CD8-positive, alpha-beta memory T cell (primary cell): ENCODE data around the gene RBBP5. TPM values are rescaled to one million over a fixed set of nuclear protein-coding genes. Genes with fewer than 3 reads are reported as not detected.

Experiments used
- CTCF ChIA-PET: fragments of 350-600 bp; sonication (Branson Sonifier 250); formaldehyde crosslinking; loops from one replicate; lab custom pipeline; 2021; ENCODE audit warnings: antibody characterized with exemption; lab: Charles Lee
- POLR2A ChIA-PET: fragments of 350-600 bp; sonication (Branson Sonifier 250); formaldehyde crosslinking; loops from one replicate; lab custom pipeline; 2021; ENCODE audit warnings: antibody characterized with exemption; lab: Charles Lee
- DNase-seq, 5 donors: peaks; one replicate each; pipeline versions ENCODE4 v3.0.0 to v3.0.0-alpha.2; 2020 to 2022; ENCODE audit warnings: mixed read lengths in 1 of 5
- H3K27ac ChIP-seq: one replicate; pipeline ENCODE4 v1.7.0; 2013; ENCODE audit warnings: low read depth, mild to moderate bottlenecking, low read length, moderate library complexity
- H3K27me3 ChIP-seq: 2 replicates; pipeline ENCODE4 v1.7.0; 2013; ENCODE audit warnings: low read length, mild to moderate bottlenecking; ENCODE audit not compliant: insufficient read depth, poor library complexity, severe bottlenecking
- H3K36me3 ChIP-seq: 2 replicates; pipeline ENCODE4 v1.7.0; 2013; ENCODE audit warnings: mild to moderate bottlenecking, low read length, moderate library complexity; ENCODE audit not compliant: insufficient read depth
- H3K4me1 ChIP-seq: 2 replicates; pipeline ENCODE4 v1.7.0; 2013; ENCODE audit warnings: mild to moderate bottlenecking, low read length, moderate library complexity; ENCODE audit not compliant: insufficient read depth
- H3K4me3 ChIP-seq: 2 replicates; pipeline ENCODE4 v1.7.0; 2013; ENCODE audit warnings: mild to moderate bottlenecking, low read length
- H3K9me3 ChIP-seq: 2 replicates; pipeline ENCODE4 v1.7.0; 2013; ENCODE audit warnings: mild to moderate bottlenecking, low read length
- H3K27ac Mint-ChIP-seq, 8 donors: one replicate each; pipeline ENCODE4 v1.8.0; 2020 to 2021; ENCODE audit warnings: mixed read lengths in 8 of 8, mild to moderate bottlenecking in 6 of 8, inconsistent platforms in 3 of 8, moderate library complexity in 3 of 8
- H3K27me3 Mint-ChIP-seq, 2 donors: one replicate each; pipeline ENCODE4 v1.8.0; 2020 to 2021; ENCODE audit warnings: mixed read lengths in 2 of 2, mild to moderate bottlenecking in 1 of 2, moderate library complexity in 1 of 2
- H3K36me3 Mint-ChIP-seq, 3 donors: one replicate each; pipeline ENCODE4 v1.8.0; 2020 to 2021; ENCODE audit warnings: mixed read lengths in 3 of 3, inconsistent platforms in 1 of 3, mild to moderate bottlenecking in 1 of 3
- H3K4me1 Mint-ChIP-seq, 3 donors: one replicate each; pipeline ENCODE4 v1.8.0; 2020 to 2021; ENCODE audit warnings: mixed read lengths in 3 of 3, inconsistent platforms in 1 of 3, mild to moderate bottlenecking in 1 of 3
- H3K4me3 Mint-ChIP-seq, 7 donors: one replicate each; pipeline ENCODE4 v1.8.0; 2020 to 2021; ENCODE audit warnings: mixed read lengths in 7 of 7, mild to moderate bottlenecking in 6 of 7, moderate library complexity in 4 of 7, inconsistent platforms in 2 of 7
- H3K9me3 Mint-ChIP-seq, 5 donors: one replicate each; pipeline ENCODE4 v1.8.0; 2020 to 2022; ENCODE audit warnings: mixed read lengths in 5 of 5, mild to moderate bottlenecking in 3 of 5, moderate library complexity in 2 of 5, inconsistent platforms in 1 of 5
- polyA plus RNA-seq: library from polyadenylated mRNA; unstranded; fragments of 300-500 nt; fragmentation: Illumina TruSeq; gene quantifications from one replicate; pipeline ENCODE4 v1.2.3, GENCODE V29; 2021
- total RNA-seq, 2 experiments: library from RNA; stranded (reverse); gene quantifications; one replicate each; pipeline ENCODE4 v1.2.3, GENCODE V29; 2021

The RBBP5 gene
- total and polyA plus RNA-seq, 3 experiments from 2014 or later: 20.8 to 30.8 (median 27.5) TPM

DNA sequence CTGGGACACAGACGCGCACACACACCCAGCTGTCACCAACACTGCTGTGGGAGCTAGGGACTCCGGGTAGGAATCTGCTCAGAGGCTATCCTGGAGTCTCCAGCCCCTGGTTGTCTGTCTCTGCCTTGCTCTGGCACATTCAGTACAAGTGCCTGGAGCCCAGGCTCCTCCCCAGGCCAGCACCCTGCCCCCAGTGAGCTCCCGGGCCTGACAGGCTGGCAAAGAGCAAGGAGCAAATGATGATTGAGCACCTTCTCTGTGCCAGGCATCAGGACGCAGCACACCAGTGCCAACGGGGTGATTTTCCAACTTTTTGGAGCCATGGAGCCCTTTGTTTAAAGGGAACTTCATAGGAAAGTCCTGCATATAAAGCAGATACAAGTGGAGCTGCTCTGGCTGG lies 72.3 kb downstream of the RBBP5 start:
- H3K9me3 ChIP-seq: no peaks in the 10 kb centered on the region
- no peak for DNase-seq
- H3K4me3 ChIP-seq: no peak overlapping the region
- H3K27ac Mint-ChIP-seq: no peak overlapping the region
- no peaks in the 10 kb centered on the region for H3K9me3 Mint-ChIP-seq
- no peaks in the 10 kb centered on the region for H3K36me3 Mint-ChIP-seq
- H3K4me1 Mint-ChIP-seq: no peaks in the 10 kb centered on the region
- peaks cover 17 to 58% of the 10 kb centered on the region in 2 donors for H3K27me3 Mint-ChIP-seq
- no peak overlapping the region for H3K4me3 Mint-ChIP-seq
- no peaks in the 10 kb centered on the region for H3K4me1 ChIP-seq
- no peaks in the 10 kb centered on the region for H3K36me3 ChIP-seq
- ChIA-PET POLR2A (no interaction called here), CTCF (interaction anchor here (1.3 kb wide), 1 partner anchor 12 kb away, joined by 3 read pairs; no protein-coding TSS in a partner anchor)
- no peak overlapping the region for H3K27ac ChIP-seq
- H3K27me3 ChIP-seq: peaks cover 12% of the 10 kb centered on the region

DNA sequence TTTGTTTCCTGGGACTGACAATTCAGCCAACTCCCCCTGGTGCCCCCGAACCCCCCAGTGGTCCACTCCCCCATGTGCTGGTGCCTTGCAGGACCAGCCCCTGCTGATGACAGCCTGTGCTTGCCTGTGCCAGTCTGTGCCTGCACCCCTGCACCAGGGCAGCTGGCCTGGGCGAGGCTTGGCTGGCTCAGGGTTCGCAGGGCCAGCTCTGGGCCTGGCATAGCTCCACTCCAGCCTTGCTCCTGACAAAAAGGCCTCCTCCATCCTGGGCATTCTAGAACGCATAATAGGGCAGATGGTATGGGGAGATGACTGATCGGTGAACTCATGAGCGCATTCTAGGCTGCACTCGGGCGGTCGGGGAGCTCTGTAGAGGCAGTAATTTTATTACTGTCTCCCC lies 73.4 kb downstream of the RBBP5 start:
- H3K4me3 ChIP-seq: no peak overlapping the region
- H3K27me3 Mint-ChIP-seq: peaks cover 23 to 58% of the 10 kb centered on the region in 2 donors
- H3K27me3 ChIP-seq: peaks cover 23% of the 10 kb centered on the region
- H3K4me1 Mint-ChIP-seq: no peaks in the 10 kb centered on the region
- ChIA-PET CTCF (interaction anchor here (1.3 kb wide), 1 partner anchor 13 kb away, joined by 3 read pairs; no protein-coding TSS in a partner anchor), POLR2A (no interaction called here)
- no peak overlapping the region for H3K27ac Mint-ChIP-seq
- no peak overlapping the region for H3K27ac ChIP-seq
- no peak for DNase-seq
- no peak overlapping the region for H3K4me3 Mint-ChIP-seq
- no peaks in the 10 kb centered on the region for H3K36me3 ChIP-seq
- H3K9me3 ChIP-seq: no peaks in the 10 kb centered on the region
- H3K4me1 ChIP-seq: no peaks in the 10 kb centered on the region
- no peaks in the 10 kb centered on the region for H3K9me3 Mint-ChIP-seq
- no peaks in the 10 kb centered on the region for H3K36me3 Mint-ChIP-seq

DNA sequence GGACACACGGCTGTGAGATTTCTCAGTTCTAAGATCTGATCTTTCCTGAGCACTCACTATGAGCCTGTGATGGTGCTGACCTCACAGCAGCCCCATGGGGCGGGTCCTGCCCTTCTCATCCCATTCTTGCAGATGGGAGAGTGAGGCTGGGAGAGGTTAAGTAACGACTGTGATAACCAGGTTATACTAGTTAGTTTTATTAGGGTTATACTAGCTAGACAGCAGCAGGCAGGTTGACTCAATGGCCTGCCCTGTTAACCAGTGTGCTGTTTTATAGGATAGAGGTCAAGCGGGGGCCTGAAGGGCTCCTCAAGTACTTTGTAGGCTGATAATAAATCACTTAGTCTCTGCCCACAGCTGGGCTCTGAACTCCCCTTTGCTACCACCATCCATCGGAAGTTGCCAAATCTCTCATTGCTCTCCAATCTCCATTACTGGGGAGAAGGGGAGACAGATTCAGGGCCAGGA lies 74.0 kb downstream of the RBBP5 start:
- Histone ChIP-seq H3K27ac (no peak overlapping the region), H3K9me3 (no peaks in the 10 kb centered on the region), H3K4me1 (no peaks in the 10 kb centered on the region), H3K36me3 (no peaks in the 10 kb centered on the region), H3K4me3 (no peak overlapping the region), H3K27me3 (peaks cover 25% of the 10 kb centered on the region)
- Mint-ChIP-seq H3K4me3 (no peak overlapping the region), H3K27ac (no peak overlapping the region), H3K4me1 (no peaks in the 10 kb centered on the region), H3K27me3 (peaks cover 23 to 54% of the 10 kb centered on the region in 2 donors), H3K36me3 (no peaks in the 10 kb centered on the region), H3K9me3 (no peaks in the 10 kb centered on the region)
- ChIA-PET CTCF (no interaction called here), POLR2A (no interaction called here)
- DNase-seq: no peak

DNA sequence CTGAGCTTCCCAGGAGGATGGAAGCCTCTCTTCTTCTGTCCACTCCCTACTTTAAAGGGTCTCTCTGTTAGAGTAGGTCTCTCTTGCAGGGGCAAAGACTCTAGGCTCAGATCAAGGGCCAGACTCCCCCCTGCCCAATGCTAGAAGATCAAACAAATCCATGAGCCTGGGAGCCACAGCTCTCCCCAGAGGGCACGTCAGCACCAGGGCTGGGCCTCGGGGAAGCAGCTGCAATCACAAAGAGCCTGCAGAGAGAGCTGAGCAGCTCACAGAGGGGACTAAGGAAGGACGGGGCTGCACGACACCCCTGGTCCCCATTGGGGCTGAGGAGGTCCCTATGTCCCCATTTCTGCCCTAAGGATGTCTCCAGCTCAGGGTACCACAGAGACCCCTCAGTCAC lies 74.9 kb downstream of the RBBP5 start:
- Histone ChIP-seq H3K4me1 (no peaks in the 10 kb centered on the region), H3K36me3 (no peaks in the 10 kb centered on the region), H3K4me3 (no peak overlapping the region), H3K9me3 (no peaks in the 10 kb centered on the region), H3K27me3 (peaks cover 31% of the 10 kb centered on the region), H3K27ac (no peak overlapping the region)
- ChIA-PET POLR2A (no interaction called here), CTCF (no interaction called here)
- no peak overlapping the region for H3K4me3 Mint-ChIP-seq
- H3K36me3 Mint-ChIP-seq: no peaks in the 10 kb centered on the region
- H3K9me3 Mint-ChIP-seq: no peaks in the 10 kb centered on the region
- H3K4me1 Mint-ChIP-seq: no peaks in the 10 kb centered on the region
- no peak for DNase-seq
- no peak overlapping the region for H3K27ac Mint-ChIP-seq
- peaks cover 30 to 63% of the 10 kb centered on the region in 2 donors for H3K27me3 Mint-ChIP-seq

DNA sequence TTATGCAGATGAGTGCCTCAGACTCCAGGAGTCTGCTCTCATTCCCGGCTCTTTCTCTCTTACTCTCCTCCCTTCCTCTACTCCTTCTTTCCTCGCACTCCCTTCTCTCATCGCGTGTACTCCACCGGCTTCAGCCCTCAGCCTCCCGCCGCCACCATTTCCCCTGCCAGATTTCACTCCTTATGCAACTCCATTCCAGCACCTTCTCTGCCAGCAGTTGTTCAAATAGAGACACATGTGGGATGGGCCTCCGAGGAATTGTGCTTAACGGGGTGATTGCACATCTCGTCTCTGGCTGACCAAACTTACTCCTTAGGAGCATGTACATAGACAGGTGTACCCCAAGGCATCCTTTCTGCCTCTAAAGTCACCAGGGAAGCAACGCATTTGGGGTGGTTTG lies 76.6 kb downstream of the RBBP5 start:
- H3K36me3 ChIP-seq: no peaks in the 10 kb centered on the region
- H3K36me3 Mint-ChIP-seq: no peaks in the 10 kb centered on the region
- no peaks in the 10 kb centered on the region for H3K9me3 ChIP-seq
- ChIA-PET POLR2A (no interaction called here), CTCF (no interaction called here)
- H3K4me1 Mint-ChIP-seq: no peaks in the 10 kb centered on the region
- peak overlapping the region in 1 of 7 donors; percentile 78 for H3K4me3 Mint-ChIP-seq
- H3K27ac ChIP-seq: no peak overlapping the region
- DNase-seq: no peak
- no peaks in the 10 kb centered on the region for H3K4me1 ChIP-seq
- no peak overlapping the region for H3K4me3 ChIP-seq
- H3K27ac Mint-ChIP-seq: no peak overlapping the region
- H3K9me3 Mint-ChIP-seq: no peaks in the 10 kb centered on the region
- H3K27me3 Mint-ChIP-seq: peaks cover 39 to 73% of the 10 kb centered on the region in 2 donors
- H3K27me3 ChIP-seq: peaks cover 31% of the 10 kb centered on the region

DNA sequence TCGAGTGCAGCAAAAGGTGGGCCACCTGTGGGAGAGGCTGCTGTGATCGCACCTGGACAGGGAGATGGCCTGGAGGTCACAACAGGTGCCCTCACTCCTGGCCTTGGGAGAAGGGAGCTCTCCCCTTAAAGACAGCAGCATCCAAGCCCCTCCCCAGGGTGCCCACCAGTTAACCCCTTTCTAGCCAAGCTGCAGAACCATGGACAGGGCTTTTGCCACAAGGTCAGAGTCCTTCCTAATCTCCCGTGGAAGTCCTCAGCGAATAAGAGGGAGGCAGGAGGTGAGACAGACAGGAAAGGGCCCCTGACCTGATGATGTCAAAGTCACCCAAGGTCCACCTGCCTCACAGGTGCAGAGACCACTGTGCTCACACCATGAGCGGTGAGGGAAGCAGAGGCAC lies 77.0 kb downstream of the RBBP5 start:
- H3K4me3 Mint-ChIP-seq: no peak overlapping the region
- ChIA-PET POLR2A (no interaction called here), CTCF (no interaction called here)
- Histone ChIP-seq H3K27ac (no peak overlapping the region), H3K36me3 (no peaks in the 10 kb centered on the region), H3K9me3 (no peaks in the 10 kb centered on the region), H3K27me3 (peaks cover 31% of the 10 kb centered on the region), H3K4me1 (no peaks in the 10 kb centered on the region), H3K4me3 (no peak overlapping the region)
- DNase-seq: no peak
- peaks cover 41 to 73% of the 10 kb centered on the region in 2 donors for H3K27me3 Mint-ChIP-seq
- H3K4me1 Mint-ChIP-seq: no peaks in the 10 kb centered on the region
- no peaks in the 10 kb centered on the region for H3K9me3 Mint-ChIP-seq
- H3K27ac Mint-ChIP-seq: peak overlapping the region in 1 of 8 donors; percentile 50
- no peaks in the 10 kb centered on the region for H3K36me3 Mint-ChIP-seq

DNA sequence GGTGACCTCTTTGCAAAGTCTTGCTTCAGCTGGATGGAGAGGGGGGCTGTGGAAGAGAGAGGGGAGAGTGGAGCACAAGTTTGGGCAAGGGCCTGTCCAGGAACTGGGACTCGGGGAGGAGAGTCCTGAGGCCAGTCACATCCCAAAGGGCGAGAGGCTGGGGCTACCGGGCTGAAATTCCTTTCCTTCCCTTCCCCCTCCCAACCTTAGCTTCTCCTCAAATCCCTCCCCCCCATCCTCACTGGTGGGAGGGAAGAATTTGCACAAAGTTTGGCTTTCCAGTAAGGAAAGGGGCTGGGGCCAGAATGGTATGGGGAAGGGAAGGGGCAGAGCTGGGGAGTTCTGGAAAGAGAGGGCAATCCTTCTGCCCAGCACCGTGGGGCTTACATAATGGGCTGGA lies 77.9 kb downstream of the RBBP5 start:
- CTCF ChIA-PET: no interaction called here

DNA sequence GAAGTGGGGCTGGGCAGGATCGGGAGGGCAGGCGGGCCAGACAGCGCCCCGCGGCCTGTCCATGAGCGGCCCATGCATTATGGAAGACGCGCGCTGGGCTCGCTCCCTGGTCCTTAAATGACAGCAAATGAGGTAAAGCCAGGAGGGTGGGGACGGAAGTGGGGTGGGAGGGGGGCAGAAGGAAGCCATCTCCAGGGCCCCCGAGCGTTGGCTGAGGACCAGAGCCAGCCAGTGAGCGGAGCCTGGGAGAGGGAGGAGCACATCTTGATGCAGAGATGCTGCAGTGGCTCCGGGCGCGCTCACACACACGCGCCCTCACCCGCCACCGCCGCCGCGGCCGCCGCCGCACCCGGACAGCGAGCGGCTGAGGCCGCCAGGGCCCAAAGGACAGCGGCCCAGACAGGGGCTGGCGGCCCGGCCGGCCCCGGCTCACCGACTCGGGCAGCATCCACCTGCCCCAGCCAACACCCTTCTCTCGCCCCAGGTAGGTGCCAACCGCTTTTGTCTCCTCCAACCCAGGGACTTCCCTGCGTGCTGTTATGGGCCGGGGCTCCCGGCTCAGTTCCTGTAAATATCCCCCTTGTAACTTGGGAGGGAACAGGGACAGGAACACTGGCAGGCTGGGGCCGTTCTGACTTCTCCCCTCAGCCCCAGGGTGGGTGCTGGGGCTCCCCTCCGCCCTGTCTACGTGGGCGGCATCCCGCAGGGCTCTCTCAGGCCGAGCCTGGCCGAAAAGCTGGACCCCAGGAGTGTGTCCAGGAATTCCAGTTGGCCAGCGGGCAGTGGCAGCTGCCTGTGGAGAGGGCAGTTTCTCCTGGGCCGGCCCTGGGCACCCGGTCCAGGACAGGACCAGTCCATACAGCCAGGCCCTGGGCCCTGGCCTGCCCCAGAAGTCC lies 78.6 kb downstream of the RBBP5 start, which contains the start of gene CNTN2:
Gene CNTN2 (plus strand): TSS at position 302 of the 896 bp plus-strand sequence. CDS start 9,974 bp downstream, outside the sequence.
- no peak within 1 kb of the TSS for H3K4me3 ChIP-seq
- DNase-seq: no peak
- H3K4me1 ChIP-seq: no peaks in the 10 kb centered on the region
- no peaks in the 10 kb centered on the region for H3K4me1 Mint-ChIP-seq
- no peak within 1 kb of the TSS for H3K27ac ChIP-seq
- H3K27me3 Mint-ChIP-seq: peaks cover 43 to 74% of the 10 kb centered on the region in 2 donors
- H3K27ac Mint-ChIP-seq: no peak within 1 kb of the TSS
- no peaks in the 10 kb centered on the region for H3K36me3 Mint-ChIP-seq
- no peaks in the 10 kb centered on the region for H3K36me3 ChIP-seq
- ChIA-PET POLR2A (no interaction called here), CTCF (no interaction called here)
- H3K9me3 ChIP-seq: no peaks in the 10 kb centered on the region
- no peaks in the 10 kb centered on the region for H3K9me3 Mint-ChIP-seq
- H3K27me3 ChIP-seq: peaks cover 31% of the 10 kb centered on the region
- no peak within 1 kb of the TSS for H3K4me3 Mint-ChIP-seq

More for the DNA sequence above, 77.9 kb downstream of the RBBP5 start:
- Mint-ChIP-seq H3K9me3 (no peaks in the 10 kb centered on the region), H3K27ac (no peak overlapping the region), H3K36me3 (no peaks in the 10 kb centered on the region), H3K4me1 (no peaks in the 10 kb centered on the region), H3K27me3 (peaks cover 42 to 76% of the 10 kb centered on the region in 2 donors), H3K4me3 (no peak overlapping the region)
- H3K4me3 ChIP-seq: no peak overlapping the region
- no peaks in the 10 kb centered on the region for H3K4me1 ChIP-seq
- H3K27me3 ChIP-seq: peaks cover 31% of the 10 kb centered on the region
- H3K9me3 ChIP-seq: no peaks in the 10 kb centered on the region
- H3K27ac ChIP-seq: no peak overlapping the region
- POLR2A ChIA-PET: no interaction called here
- DNase-seq: no peak
- H3K36me3 ChIP-seq: no peaks in the 10 kb centered on the region
